WTC11 (cell line): Measurements from ENCODE around the gene PDE6B. TPM values are rescaled to one million over a fixed set of nuclear protein-coding genes. Genes with fewer than 3 reads are reported as not detected.

Experiments
- ATAC-seq: fragments of 200-7000 bp; cut with Tn5 transposase; 2 replicates; pipeline ENCODE4 v1.10.0; 2021; ENCODE audit warnings: mild to moderate bottlenecking, moderate library complexity
- CTCF ChIA-PET: fragments of 300-600 bp; sonication (Branson Sonifier 250); formaldehyde crosslinking; loops from one replicate; lab custom pipeline; 2021; ENCODE audit warnings: antibody characterized with exemption; lab: Charles Lee
- POLR2A ChIA-PET: fragments of 350-600 bp; sonication (Branson Sonifier 250); formaldehyde crosslinking; loops from one replicate; lab custom pipeline; 2021; ENCODE audit warnings: antibody characterized with exemption; lab: Charles Lee
- DNase-seq: peaks from one replicate; pipeline ENCODE4 v3.0.0; 2021; ENCODE audit warnings: low spot score
- H3K27ac Mint-ChIP-seq: 2 replicates; pipeline ENCODE4 v1.8.0; 2021; ENCODE audit warnings: mixed read lengths
- H3K27me3 Mint-ChIP-seq: 2 replicates; pipeline ENCODE4 v1.8.0; 2021; ENCODE audit warnings: low read depth, mild to moderate bottlenecking, moderate library complexity, mixed read lengths
- H3K36me3 Mint-ChIP-seq: 2 replicates; pipeline ENCODE4 v1.8.0; 2021; ENCODE audit warnings: mixed read lengths
- H3K4me1 Mint-ChIP-seq: 2 replicates; pipeline ENCODE4 v1.8.0; 2022; ENCODE audit warnings: mixed read lengths
- H3K4me3 Mint-ChIP-seq: 2 replicates; pipeline ENCODE4 v1.8.0; 2021; ENCODE audit warnings: mild to moderate bottlenecking, moderate library complexity, mixed read lengths
- H3K9me3 Mint-ChIP-seq: 2 replicates; pipeline ENCODE4 v1.8.0; 2021; ENCODE audit warnings: mixed read lengths
- HMGA2 ChIP-seq: fragments of 250-450 bp; sonication (Bioruptor Pico); IDR thresholded peaks from 2 replicates; pipeline ENCODE4 v1.4.0; 2021; ENCODE audit warnings: mild to moderate bottlenecking, moderate library complexity
- IRF2 ChIP-seq: sonication (generic); formaldehyde crosslinking; IDR thresholded peaks from 2 replicates; pipeline ENCODE4 v1.8.0; 2022; ENCODE audit warnings: low read depth, missing genetic modification reagents, borderline replicate concordance
- TEAD4 ChIP-seq: sonication (generic); formaldehyde crosslinking; IDR thresholded peaks from 2 replicates; pipeline ENCODE4 v1.8.0; 2022; ENCODE audit warnings: mild to moderate bottlenecking, missing genetic modification reagents
- ZNF138 ChIP-seq: sonication (generic); formaldehyde crosslinking; conservative IDR thresholded peaks from 2 replicates; pipeline ENCODE4 v1.8.1; 2022; ENCODE audit warnings: mild to moderate bottlenecking, moderate library complexity, missing genetic modification reagents
- ZNF317 ChIP-seq: sonication (generic); formaldehyde crosslinking; IDR thresholded peaks from 2 replicates; pipeline ENCODE4 v1.8.1; 2023; ENCODE audit warnings: low read depth, mild to moderate bottlenecking, moderate library complexity, missing genetic modification reagents, borderline replicate concordance
- ZNF416 ChIP-seq: fragments of 250-450 bp; sonication (Bioruptor Pico); IDR thresholded peaks from 2 replicates; pipeline ENCODE4 v1.9.0; 2021; ENCODE audit warnings: mild to moderate bottlenecking, inconsistent platforms
- ZNF423 ChIP-seq: fragments of 250-450 bp; sonication (Bioruptor Pico); IDR thresholded peaks from 2 replicates; pipeline ENCODE4 v2.1.2; 2022; ENCODE audit warnings: mild to moderate bottlenecking, moderate library complexity
- total RNA-seq: library from RNA; stranded (reverse); gene quantifications from 3 replicates; pipeline ENCODE4 v1.2.3, GENCODE V29; 2021
- TF ChIP-seq, protein P1 (sequence below): sonication (generic); formaldehyde crosslinking; IDR thresholded peaks from 2 replicates; pipeline ENCODE4 v1.8.0; 2023; ENCODE audit warnings: missing genetic modification reagents
- TF ChIP-seq, protein P2 (sequence below): sonication (generic); formaldehyde crosslinking; IDR thresholded peaks from 2 replicates; pipeline ENCODE4 v1.8.1; 2022; ENCODE audit warnings: missing genetic modification reagents, borderline replicate concordance
- TF ChIP-seq, protein P3 (sequence below): sonication (generic); formaldehyde crosslinking; IDR thresholded peaks from 2 replicates; pipeline ENCODE4 v1.8.1; 2023; ENCODE audit warnings: mild to moderate bottlenecking, missing genetic modification reagents
- TF ChIP-seq, protein P4 (sequence below): fragments of 250-450 bp; sonication (Bioruptor Pico); IDR thresholded peaks from 2 replicates; pipeline ENCODE4 v1.9.0; 2021; ENCODE audit warnings: moderate library complexity, mild to moderate bottlenecking, inconsistent platforms, borderline replicate concordance
- TF ChIP-seq, protein P5 (sequence below): sonication (generic); formaldehyde crosslinking; IDR thresholded peaks from 2 replicates; pipeline ENCODE4 v1.8.0; 2023; ENCODE audit warnings: mild to moderate bottlenecking, missing genetic modification reagents

The PDE6B gene
- total RNA-seq, 1 experiment from 2014 or later: 7.1 TPM

DNA sequence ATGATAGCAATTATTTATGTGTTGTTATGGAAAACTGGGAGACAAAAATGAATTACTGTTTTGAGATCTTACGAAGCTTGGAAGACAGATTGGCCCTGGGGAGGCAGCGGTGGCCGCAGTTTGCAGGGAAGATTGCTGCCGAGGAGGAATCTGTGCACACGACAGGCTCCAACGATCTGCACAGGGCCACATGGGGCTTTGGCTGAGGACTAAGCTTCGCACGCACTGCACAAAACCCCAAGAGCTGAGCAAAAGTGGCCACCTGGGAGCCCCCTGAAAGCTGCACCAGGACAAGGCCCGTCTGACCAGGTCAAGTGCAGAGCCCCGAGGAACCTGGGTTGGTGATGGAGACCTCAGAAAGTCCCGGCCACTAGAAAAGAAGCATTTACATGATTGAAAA is 5.2 kb upstream of the PDE6B start:
- Mint-ChIP-seq H3K36me3 (no peaks in the 10 kb centered on the region), H3K4me1 (peaks cover 6% of the 10 kb centered on the region), H3K27me3 (peaks cover 7% of the 10 kb centered on the region; the same call in 1 of the 2 replicates), H3K4me3 (no peak overlapping the region), H3K27ac (no peak overlapping the region), H3K9me3 (no peaks in the 10 kb centered on the region)
- TF ChIP-seq, protein P1, sequence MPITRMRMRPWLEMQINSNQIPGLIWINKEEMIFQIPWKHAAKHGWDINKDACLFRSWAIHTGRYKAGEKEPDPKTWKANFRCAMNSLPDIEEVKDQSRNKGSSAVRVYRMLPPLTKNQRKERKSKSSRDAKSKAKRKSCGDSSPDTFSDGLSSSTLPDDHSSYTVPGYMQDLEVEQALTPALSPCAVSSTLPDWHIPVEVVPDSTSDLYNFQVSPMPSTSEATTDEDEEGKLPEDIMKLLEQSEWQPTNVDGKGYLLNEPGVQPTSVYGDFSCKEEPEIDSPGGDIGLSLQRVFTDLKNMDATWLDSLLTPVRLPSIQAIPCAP (CRISPR knock-in tag): no peak
- TF ChIP-seq, protein P2, sequence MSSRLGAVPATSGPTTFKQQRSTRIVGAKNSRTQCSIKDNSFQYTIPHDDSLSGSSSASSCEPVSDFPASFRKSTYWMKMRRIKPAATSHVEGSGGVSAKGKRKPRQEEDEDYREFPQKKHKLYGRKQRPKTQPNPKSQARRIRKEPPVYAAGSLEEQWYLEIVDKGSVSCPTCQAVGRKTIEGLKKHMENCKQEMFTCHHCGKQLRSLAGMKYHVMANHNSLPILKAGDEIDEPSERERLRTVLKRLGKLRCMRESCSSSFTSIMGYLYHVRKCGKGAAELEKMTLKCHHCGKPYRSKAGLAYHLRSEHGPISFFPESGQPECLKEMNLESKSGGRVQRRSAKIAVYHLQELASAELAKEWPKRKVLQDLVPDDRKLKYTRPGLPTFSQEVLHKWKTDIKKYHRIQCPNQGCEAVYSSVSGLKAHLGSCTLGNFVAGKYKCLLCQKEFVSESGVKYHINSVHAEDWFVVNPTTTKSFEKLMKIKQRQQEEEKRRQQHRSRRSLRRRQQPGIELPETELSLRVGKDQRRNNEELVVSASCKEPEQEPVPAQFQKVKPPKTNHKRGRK (CRISPR knock-in tag): no peak
- TF ChIP-seq ZNF423 (CRISPR knock-in tag) (no peak), ZNF416 (no peak), ZNF138 (CRISPR knock-in tag) (no peak), HMGA2 (no peak), IRF2 (CRISPR knock-in tag) (no peak), TEAD4 (CRISPR knock-in tag) (no peak)
- TF ChIP-seq, protein P3, sequence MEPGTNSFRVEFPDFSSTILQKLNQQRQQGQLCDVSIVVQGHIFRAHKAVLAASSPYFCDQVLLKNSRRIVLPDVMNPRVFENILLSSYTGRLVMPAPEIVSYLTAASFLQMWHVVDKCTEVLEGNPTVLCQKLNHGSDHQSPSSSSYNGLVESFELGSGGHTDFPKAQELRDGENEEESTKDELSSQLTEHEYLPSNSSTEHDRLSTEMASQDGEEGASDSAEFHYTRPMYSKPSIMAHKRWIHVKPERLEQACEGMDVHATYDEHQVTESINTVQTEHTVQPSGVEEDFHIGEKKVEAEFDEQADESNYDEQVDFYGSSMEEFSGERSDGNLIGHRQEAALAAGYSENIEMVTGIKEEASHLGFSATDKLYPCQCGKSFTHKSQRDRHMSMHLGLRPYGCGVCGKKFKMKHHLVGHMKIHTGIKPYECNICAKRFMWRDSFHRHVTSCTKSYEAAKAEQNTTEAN (CRISPR knock-in tag): no peak
- ATAC-seq: no peak
- no peak for DNase-seq
- CTCF ChIA-PET: no interaction called here
- POLR2A ChIA-PET: no interaction called here

DNA sequence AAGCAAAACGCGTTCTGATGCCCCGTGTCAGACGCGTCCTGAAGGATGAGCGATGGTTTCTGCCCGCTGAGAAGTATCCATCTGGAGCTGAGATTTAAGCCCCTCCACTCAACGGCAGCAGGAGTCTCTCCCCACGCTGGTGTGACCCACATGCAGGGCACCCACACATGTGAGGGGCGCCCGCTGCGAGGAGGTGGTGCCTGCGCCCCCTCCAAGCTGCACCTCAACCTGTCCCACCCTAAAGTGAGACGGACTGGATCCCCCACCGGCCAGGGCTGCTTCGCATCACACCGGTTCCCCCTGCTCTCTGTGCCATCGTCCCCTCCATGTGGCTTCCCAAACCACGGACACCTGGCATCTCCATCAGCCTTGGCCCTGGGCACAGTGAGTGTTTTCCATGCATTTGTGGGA is 4.5 kb upstream of the PDE6B start:
- Mint-ChIP-seq H3K36me3 (no peaks in the 10 kb centered on the region), H3K9me3 (no peaks in the 10 kb centered on the region), H3K27ac (no peak overlapping the region), H3K27me3 (peaks cover 7% of the 10 kb centered on the region; the same call in 1 of the 2 replicates), H3K4me3 (no peak overlapping the region)
- ChIA-PET CTCF (interaction anchor here (1.4 kb wide), 1 partner anchor 18 kb away, joined by 5 read pairs; no protein-coding TSS in a partner anchor), POLR2A (no interaction called here)
- no peak for ATAC-seq
- TF ChIP-seq, protein P4, sequence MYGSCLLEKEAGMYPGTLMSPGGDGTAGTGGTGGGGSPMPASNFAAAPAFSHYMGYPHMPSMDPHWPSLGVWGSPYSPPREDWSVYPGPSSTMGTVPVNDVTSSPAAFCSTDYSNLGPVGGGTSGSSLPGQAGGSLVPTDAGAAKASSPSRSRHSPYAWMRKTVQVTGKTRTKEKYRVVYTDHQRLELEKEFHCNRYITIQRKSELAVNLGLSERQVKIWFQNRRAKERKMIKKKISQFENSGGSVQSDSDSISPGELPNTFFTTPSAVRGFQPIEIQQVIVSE (CRISPR knock-in tag): no peak
- TF ChIP-seq IRF2 (CRISPR knock-in tag) (no peak), ZNF317 (no peak)
- TF ChIP-seq, protein P3 (CRISPR knock-in tag): no peak
- TF ChIP-seq, protein P5, sequence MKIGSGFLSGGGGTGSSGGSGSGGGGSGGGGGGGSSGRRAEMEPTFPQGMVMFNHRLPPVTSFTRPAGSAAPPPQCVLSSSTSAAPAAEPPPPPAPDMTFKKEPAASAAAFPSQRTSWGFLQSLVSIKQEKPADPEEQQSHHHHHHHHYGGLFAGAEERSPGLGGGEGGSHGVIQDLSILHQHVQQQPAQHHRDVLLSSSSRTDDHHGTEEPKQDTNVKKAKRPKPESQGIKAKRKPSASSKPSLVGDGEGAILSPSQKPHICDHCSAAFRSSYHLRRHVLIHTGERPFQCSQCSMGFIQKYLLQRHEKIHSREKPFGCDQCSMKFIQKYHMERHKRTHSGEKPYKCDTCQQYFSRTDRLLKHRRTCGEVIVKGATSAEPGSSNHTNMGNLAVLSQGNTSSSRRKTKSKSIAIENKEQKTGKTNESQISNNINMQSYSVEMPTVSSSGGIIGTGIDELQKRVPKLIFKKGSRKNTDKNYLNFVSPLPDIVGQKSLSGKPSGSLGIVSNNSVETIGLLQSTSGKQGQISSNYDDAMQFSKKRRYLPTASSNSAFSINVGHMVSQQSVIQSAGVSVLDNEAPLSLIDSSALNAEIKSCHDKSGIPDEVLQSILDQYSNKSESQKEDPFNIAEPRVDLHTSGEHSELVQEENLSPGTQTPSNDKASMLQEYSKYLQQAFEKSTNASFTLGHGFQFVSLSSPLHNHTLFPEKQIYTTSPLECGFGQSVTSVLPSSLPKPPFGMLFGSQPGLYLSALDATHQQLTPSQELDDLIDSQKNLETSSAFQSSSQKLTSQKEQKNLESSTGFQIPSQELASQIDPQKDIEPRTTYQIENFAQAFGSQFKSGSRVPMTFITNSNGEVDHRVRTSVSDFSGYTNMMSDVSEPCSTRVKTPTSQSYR (CRISPR knock-in tag): no peak
- TF ChIP-seq, all 79 proteins: peak for 0
- no peak for DNase-seq
- peaks cover 10% of the 10 kb centered on the region for H3K4me1 Mint-ChIP-seq
